HL-60/S4 treated with phorbol 12-myristate 13-acetate at 8.2 ng/mL for 4 days and 3 days (cell line): Measurements from ENCODE around the gene CSNK2A1.

Experiments used
- in situ Hi-C: fragments of 300-500 bp; cut with MboI; formaldehyde crosslinking; loops from 2 replicates; pipeline ENCODE4 v1.15.0; 2022; ENCODE audit warnings: low sequenced_read_pairs

The CSNK2A1 gene

DNA sequence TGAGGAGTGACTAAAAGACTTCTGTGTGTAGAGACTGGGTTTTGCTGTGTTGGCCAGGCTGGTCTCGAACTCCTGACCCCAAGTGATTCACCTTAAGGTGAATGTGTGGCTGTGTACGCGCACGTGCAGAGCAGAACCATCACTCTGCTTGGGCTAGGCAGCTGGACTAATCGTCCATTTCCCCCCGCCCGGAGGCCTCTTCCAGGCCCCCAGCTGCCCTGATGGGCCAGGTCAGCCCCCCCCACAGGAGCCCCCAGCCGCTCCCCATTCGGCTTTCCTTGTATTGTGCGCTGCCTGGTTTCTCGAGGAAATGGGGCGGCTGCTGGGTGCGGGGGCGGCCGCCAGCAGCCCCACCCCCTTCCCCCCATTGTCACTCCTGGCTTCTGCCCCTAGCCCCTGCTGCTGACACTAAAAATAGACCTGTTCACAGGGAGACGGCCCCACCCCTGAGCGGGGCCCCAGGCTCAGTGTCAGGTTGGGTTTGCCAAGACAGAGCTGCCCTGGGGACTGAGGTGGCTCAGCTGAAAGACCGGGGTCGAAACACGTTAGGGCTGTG, 24.6 kb upstream of the CSNK2A1 start:
- in situ Hi-C loops: loop anchor here (10.0 kb wide), 1 partner anchor 77 kb away; no protein-coding TSS in a partner anchor

- in situ Hi-C loops: loop anchor here (10.0 kb wide), 1 partner anchor 81 kb away; no protein-coding TSS in a partner anchor
Observed at GRCh38 chr20:564192-564591, 20.6 kb upstream of the CSNK2A1 start.

GRCh38 chr20:563187-563586, 19.6 kb upstream of the CSNK2A1 start:
- in situ Hi-C loops: loop anchor here (10.0 kb wide), 1 partner anchor 82 kb away; no protein-coding TSS in a partner anchor

- in situ Hi-C loops: loop anchor here (10.0 kb wide), 1 partner anchor 82 kb away; no protein-coding TSS in a partner anchor
Observed at GRCh38 chr20:562232-562897, 18.8 kb upstream of the CSNK2A1 start.

DNA sequence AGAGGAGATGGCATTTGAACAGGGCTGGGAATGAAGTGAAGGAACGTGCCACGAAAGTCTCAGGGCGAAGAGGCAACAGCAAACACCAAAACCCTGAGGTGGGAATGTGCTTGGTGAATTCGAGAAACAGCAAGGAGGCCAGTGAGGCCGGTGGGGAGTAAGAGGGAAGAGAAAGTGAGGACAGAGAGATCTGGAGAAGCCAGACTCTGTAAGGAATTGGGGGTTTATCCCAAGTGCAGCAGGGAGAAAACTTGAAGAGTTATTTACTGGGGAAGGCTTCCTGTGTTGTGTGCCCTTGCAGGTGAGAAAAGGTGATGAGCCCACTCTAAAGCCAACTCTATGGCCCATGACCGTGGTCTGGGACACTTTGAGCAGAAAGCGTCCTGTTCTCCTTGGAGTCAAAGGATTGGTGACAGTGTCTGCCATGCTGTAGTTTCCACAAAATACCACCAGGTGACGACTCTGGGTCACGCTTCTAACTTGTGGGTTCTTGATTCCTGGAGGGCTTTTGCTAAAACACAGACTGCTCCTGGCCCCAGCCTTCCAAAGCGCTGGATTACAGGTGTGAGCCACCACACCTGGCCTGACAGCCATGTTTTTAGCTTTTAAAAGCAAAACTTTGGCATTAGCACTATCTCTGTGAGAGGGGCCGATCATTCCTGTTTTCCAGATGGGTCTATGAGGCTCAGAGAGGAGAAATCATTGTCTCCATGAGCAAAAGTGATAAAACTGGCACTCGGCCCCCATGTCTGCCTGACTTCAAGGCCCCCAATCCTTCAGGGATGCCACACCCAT, 18.0 kb upstream of the CSNK2A1 start:
- in situ Hi-C loops: loop anchor here (10.0 kb wide), 1 partner anchor 83 kb away; no protein-coding TSS in a partner anchor

GRCh38 chr20:560680-561079, 17.1 kb upstream of the CSNK2A1 start:
- in situ Hi-C loops: loop anchor here (10.0 kb wide), 1 partner anchor 84 kb away; no protein-coding TSS in a partner anchor

GRCh38 chr20:558117-558516, 14.5 kb upstream of the CSNK2A1 start:
- in situ Hi-C loops: loop anchor here (10.0 kb wide), 1 partner anchor 177 kb away; no protein-coding TSS in a partner anchor

DNA sequence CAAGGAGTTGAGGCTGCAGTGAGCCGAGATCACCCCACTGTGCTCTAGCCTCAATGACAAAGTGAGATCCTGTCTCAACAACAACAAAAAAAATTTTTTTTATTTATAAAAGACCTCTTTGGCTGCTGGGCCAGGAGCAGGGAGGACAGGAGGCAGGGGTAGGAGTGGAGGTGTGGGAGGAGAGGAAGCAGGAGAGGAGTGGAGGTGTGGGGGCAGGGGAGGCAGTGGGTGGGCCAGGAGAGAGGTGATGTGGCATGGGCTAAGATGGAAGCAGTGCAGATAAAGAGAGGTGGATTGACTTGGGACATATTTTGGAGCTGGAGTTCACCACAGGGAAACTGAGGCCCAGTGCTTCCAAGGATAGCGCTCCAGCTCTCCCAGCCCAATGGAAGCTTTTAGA, 13.4 kb upstream of the CSNK2A1 start:
- in situ Hi-C loops: loop anchor here (10.0 kb wide), 1 partner anchor 178 kb away; no protein-coding TSS in a partner anchor

GRCh38 chr20:555976-556385, 12.4 kb upstream of the CSNK2A1 start:
- in situ Hi-C loops: loop anchor here (10.0 kb wide), 1 partner anchor 179 kb away; no protein-coding TSS in a partner anchor

DNA sequence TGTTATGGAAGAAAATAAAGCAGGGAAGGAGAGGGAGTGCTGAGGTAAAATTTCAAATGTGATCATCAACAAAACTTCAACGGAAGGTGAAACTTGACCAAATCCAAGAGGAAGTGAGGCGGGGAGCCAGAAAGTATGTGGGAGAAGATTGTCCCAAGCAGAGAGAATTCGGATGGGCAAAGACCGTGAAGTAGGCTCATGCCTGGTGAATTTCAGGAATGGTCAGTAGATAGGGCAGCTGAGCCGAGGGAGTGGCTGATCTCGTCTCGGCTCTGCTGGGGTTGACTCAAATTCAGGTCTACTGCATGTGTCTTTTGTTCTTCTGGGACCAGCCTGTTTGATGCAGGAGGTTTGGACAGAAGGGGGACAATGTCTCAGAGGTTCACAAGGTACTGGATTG, 7.0 kb upstream of the CSNK2A1 start:
- in situ Hi-C loops: loop anchor here (10.0 kb wide), 1 partner anchor 184 kb away; no protein-coding TSS in a partner anchor

DNA sequence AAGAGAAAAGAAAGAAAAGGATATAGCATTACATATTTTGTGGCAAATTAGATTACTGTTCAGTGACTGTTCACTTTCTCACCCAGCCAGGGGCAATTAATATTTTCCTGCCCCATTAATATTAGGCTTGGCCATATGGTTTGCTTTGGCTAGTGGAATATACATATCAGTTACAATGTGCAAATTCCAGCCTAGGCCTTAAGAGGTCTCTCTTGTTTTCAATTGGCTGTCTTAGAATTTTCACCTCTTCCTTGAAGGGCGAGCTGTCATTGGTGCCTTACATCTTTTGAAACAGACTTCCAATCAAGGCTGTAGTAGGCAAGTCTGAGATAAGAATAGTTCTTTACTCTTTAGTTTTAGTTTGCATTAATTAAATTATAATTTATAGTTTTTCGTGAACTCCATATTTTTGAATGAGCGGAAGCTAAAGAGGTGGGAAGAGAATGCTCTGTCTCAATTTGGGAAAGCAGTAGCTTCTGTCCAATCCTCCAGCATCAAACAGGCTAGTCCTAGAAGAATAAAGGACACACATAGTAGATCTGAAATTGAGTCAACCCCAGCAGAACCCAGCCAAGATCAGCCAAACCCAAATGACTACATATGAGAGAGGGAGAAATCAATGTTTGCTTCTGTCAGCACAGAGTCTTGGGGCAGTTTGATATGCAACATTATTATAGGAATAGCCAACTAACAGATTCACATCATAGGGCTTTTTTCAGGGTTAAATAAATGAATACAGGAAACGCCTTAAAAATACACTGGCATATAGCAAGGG, 6.3 kb upstream of the CSNK2A1 start:
- in situ Hi-C loops: loop anchor here (10.0 kb wide), 1 partner anchor 185 kb away; no protein-coding TSS in a partner anchor

DNA sequence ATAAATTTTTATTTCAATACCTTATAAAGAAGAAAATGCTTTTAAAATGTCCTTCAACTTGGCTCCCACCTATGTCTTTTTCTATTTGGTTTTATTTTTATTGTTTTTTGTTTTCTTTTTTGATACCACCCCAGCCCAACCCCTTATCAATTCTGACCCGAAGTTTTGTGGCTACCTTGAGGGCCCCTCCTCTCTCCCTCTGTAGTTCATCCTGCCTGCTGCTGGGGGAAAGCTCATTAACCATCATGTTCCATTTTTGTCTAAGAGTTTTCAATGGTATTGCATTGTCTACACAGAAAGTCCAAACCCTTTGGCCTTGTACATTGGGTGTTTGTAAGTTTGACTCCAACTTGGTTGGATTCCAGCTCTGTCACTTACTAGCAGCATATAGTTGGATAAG, 5.3 kb upstream of the CSNK2A1 start:
- in situ Hi-C loops: no loop called here

GRCh38 chr20:547394-547793, 3.8 kb upstream of the CSNK2A1 start:
- in situ Hi-C loops: no loop called here

DNA sequence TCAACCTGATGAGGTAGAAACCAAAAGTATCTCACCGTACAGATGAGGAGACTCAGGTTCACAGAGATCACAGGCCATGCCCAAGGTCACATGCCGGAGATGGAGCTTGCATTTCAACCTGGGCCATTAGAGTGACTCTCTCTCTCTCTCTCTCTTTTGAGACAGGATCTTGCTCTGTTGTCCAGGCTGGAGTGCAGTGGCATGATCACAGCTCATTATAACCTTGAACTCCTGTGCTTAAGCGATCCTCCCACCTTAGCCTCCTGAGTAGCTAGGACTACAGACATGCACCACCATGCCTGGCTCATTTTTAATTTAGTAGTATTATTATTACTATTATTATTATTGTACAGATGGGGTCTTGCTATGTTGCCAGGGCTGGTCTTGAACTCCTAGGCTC, 2.8 kb upstream of the CSNK2A1 start:
- in situ Hi-C loops: no loop called here

- in situ Hi-C loops: no loop called here
Observed at GRCh38 chr20:544153-544725, 649 bp upstream of the CSNK2A1 start.

- in situ Hi-C loops: no loop called here
Observed at GRCh38 chr20:542777-543368, 717 bp downstream of the CSNK2A1 start.

- in situ Hi-C loops: no loop called here
Observed at GRCh38 chr20:540391-541201, 3.0 kb downstream of the CSNK2A1 start.

- in situ Hi-C loops: no loop called here
Observed at GRCh38 chr20:539848-540247, 3.7 kb downstream of the CSNK2A1 start.

GRCh38 chr20:539191-539590, 4.4 kb downstream of the CSNK2A1 start:
- in situ Hi-C loops: no loop called here
